Subcutaneous abdominal adipose tissue (tissue), 5 donors: ENCODE data around the gene VIPR2.

Experiments used
- H3K27ac ChIP-seq: one replicate; pipeline ENCODE4 v1.7.0; 2013; ENCODE audit warnings: low read depth, mild to moderate bottlenecking, inconsistent platforms, low read length, moderate library complexity
- H3K27me3 ChIP-seq, 5 donors: one replicate each; pipeline ENCODE4 v1.7.0; 2013; ENCODE audit warnings: low read length in 5 of 5, inconsistent platforms in 1 of 5; ENCODE audit not compliant: control insufficient read depth in 5 of 5, insufficient read depth in 4 of 5
- H3K36me3 ChIP-seq, 5 donors: one replicate each; pipeline ENCODE4 v1.7.0; 2013; ENCODE audit warnings: low read length in 5 of 5; ENCODE audit not compliant: control insufficient read depth in 5 of 5, insufficient read depth in 5 of 5
- H3K4me1 ChIP-seq, 5 donors: one replicate each; pipeline ENCODE4 v1.7.0; 2013; ENCODE audit warnings: low read length in 5 of 5, mild to moderate bottlenecking in 3 of 5, moderate library complexity in 1 of 5; ENCODE audit not compliant: control insufficient read depth in 5 of 5, insufficient read depth in 5 of 5
- H3K4me3 ChIP-seq, 5 donors: one replicate each; pipeline ENCODE4 v1.7.0; 2013; ENCODE audit warnings: low read length in 5 of 5, low read depth in 1 of 5
- H3K9ac ChIP-seq, 5 donors: one replicate each; pipeline ENCODE4 v1.7.0; 2013; ENCODE audit warnings: low read length in 5 of 5, mild to moderate bottlenecking in 4 of 5, moderate library complexity in 3 of 5
- H3K9me3 ChIP-seq, 5 donors: one replicate each; pipeline ENCODE4 v1.7.0; 2013; ENCODE audit warnings: low read length in 5 of 5; ENCODE audit not compliant: control insufficient read depth in 5 of 5
- donor health status: healthy.
- donor health status: healthy.
- donor health status: healthy.
- donor health status: healthy.
- donor health status: healthy.

Gene VIPR2

DNA sequence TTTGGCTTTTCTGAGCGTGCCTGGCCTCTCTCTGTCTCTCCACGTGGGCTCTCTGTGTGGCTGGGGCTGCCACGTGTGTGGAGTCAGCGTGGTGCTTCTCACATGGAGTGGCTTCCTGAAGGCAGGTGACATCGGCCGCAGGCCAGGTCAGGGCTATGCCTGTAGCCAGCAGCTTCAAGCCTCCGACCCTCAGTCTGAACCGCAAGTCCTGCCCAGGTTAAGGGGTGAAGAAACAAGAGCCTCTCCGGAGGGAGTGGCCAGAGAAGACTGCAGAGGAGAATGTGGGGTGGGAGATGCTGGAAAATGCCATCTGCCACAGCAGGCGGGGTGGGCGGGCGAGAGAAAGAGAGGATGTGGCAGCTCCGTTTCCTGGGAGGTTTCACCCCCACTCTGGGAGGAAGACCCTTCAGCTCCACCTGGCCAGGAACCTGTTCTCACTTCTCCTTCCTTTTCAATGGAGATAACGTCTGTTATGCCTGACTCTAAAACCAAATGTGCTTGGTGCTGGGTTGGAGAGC is 14.3 kb upstream of the VIPR2 start:
- Histone ChIP-seq H3K4me1 (no peaks in the 10 kb centered on the region), H3K36me3 (no peaks in the 10 kb centered on the region), H3K27me3 (peaks cover 0 to 5% (median 0%) of the 10 kb centered on the region in 5 donors), H3K9me3 (no peaks in the 10 kb centered on the region), H3K4me3 (no peak overlapping the region), H3K9ac (no peak overlapping the region), H3K27ac (no peak overlapping the region)

DNA sequence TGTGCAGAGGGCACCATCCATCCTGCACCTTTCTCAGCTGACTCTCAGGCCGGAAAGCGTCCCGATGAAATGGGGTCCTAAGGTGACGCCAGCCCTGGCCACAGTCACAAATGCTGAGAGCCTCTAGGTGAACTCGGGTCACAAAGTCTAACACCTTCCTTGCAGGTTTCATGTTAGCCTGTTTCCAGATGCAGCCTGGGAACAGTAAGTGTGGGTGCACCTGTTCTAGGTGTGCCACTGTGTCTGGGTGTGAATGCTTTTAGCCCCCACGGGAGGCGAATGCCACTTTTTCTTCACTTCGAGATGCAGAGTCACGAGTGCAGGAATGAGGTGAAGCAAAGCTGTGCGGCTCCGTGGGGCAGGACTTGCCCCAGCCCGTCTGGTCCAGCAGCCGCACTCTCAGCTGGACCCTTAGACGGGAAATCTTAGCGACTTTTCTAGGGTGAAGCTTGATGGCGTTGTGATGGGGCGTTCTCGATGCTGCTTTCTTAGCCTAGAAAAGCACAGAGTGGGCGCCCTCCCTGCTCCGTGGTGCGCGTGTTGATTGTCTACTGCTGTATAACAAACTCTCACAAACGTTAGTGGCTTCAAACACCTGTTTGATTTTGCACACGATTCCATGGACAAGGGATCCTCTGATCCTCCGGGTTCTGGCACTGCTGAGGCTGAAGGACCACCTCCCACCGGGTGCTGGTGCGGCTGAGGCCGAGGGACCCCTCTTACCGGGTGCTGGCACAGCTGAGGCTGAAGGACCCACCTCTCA is 13.6 kb upstream of the VIPR2 start:
- Histone ChIP-seq H3K4me3 (no peak overlapping the region), H3K27me3 (peaks cover 0 to 5% (median 0%) of the 10 kb centered on the region in 5 donors), H3K9ac (no peak overlapping the region), H3K36me3 (no peaks in the 10 kb centered on the region), H3K9me3 (no peaks in the 10 kb centered on the region), H3K27ac (no peak overlapping the region), H3K4me1 (no peaks in the 10 kb centered on the region)

DNA sequence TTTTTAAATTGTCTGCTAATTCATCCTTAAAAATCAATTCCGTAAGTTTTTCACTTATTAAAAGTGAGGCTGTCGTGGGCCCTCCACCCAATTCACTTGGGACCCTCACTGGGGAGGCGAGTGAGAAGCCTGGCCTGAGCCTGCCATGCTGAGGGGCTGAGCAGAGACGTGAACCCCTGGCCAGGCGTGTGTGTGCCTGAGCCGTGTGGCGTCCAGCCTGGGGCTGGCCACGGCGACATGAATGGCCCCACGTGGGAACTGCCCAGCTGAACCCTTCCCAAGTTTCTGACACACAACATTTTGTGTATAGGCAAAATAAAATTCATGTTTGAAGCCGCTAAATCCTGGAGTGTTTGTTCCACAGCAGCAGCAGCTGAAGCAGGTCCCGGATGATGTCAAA is 13.0 kb upstream of the VIPR2 start:
- Histone ChIP-seq H3K27ac (no peak overlapping the region), H3K9ac (no peak overlapping the region), H3K4me3 (no peak overlapping the region), H3K4me1 (no peaks in the 10 kb centered on the region), H3K9me3 (no peaks in the 10 kb centered on the region), H3K36me3 (no peaks in the 10 kb centered on the region), H3K27me3 (peaks cover 0 to 5% (median 0%) of the 10 kb centered on the region in 5 donors)

DNA sequence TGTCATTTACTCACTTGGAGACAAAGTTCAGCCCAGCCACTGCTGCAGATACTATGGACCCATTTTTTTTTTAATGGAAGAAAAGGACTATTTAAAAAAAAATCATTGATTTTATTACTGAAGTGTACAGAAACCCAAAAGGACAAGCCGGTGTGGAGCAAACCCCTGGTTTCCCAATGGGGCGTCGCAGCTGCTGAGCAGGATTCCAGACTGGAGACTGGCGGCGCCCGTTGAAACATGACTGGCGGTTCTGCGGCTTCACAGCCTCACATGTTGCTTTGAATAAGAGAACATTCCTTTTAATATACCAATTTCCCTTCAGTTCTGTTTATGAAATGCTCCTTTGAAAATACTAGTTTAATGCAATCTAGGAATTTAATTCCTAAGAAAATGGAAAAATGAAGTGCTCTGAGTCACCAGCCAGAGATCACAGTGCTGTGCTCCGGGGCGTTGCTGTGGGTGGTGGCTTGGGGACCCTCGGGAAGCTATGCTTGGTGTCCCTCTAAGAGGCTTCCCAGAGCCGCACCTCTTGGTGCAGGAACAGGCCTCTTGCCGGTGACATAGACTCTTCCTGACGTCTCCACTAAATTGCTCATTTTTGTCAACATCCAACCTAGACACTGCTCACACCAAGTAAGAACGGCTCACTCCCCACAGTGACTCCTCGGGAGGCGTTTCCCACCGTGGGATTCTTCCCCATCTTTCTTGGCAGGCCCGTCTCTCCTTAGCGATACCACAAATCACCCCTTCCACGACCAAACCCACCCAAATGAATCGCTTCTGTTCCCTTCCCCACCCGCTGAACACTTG is 12.0 kb upstream of the VIPR2 start:
- Histone ChIP-seq H3K27ac (no peak overlapping the region), H3K27me3 (peaks cover 0 to 5% (median 0%) of the 10 kb centered on the region in 5 donors), H3K4me3 (no peak overlapping the region), H3K9ac (no peak overlapping the region), H3K4me1 (no peaks in the 10 kb centered on the region), H3K9me3 (no peaks in the 10 kb centered on the region), H3K36me3 (no peaks in the 10 kb centered on the region)

DNA sequence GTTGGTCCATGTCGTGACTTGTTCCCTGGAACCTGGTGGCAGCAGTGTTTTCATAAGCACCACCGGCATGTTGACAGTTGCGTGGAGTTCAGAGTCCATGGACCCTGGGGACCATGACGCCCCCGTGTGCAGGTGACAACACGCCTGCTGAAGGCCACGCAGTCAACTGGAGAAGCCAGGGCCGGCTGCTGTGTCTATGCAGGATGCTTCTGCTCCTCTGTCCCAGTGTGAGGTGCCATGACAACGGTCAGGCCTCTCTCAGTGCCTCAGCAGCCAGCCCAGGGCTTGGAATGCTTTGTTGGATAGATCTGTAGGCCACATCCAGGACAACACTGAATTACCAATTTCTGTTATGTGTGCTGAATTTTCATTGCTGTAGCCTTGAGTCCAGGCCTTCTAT is 10.7 kb upstream of the VIPR2 start:
- Histone ChIP-seq H3K9ac (no peak overlapping the region), H3K4me1 (no peaks in the 10 kb centered on the region), H3K27ac (no peak overlapping the region), H3K4me3 (no peak overlapping the region), H3K36me3 (no peaks in the 10 kb centered on the region), H3K27me3 (peaks cover 0 to 5% (median 0%) of the 10 kb centered on the region in 5 donors), H3K9me3 (no peaks in the 10 kb centered on the region)

DNA sequence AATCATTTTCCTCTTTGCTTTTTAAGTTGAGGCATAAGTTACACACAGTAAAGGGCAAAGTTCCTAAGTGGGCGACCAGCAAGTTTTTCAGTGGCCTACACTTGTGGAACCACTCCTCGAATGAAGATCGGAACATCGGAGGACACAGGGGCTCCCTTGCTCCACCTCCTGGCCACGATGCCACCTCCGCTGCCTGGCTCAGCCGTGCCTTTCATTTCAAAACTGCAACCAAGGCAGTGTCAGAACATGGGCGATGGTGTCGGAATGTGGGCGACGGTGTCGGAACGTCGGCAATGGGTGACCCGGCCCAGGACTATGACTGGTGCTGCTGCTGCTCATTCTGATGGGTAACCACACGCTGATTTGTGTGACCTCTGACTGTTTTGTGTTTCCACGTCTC is 9.6 kb upstream of the VIPR2 start:
- no peaks in the 10 kb centered on the region for H3K4me1 ChIP-seq
- no peak overlapping the region for H3K9ac ChIP-seq
- peaks cover 0 to 5% (median 0%) of the 10 kb centered on the region in 5 donors for H3K27me3 ChIP-seq
- no peak overlapping the region for H3K27ac ChIP-seq
- H3K36me3 ChIP-seq: no peaks in the 10 kb centered on the region
- H3K4me3 ChIP-seq: no peak overlapping the region
- no peaks in the 10 kb centered on the region for H3K9me3 ChIP-seq

DNA sequence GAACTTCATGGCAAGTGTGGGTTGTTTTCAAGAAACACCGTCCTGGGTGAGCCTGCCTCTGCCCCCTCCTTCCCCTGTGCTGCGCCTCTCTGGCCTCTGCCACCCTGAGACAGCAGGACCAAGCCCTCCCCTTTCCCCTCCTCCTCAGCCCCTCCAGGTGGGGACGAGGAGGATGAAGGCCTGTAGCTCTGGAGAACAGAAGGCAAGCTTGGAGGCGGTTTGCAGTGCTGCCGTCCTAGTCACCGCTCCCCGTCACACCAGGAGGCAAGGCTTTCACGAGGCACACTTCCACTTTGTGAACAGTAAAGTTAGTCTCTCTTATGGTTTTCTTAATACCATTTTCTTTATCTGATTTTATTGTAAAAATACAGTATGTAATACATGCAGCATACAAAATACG is 8.8 kb upstream of the VIPR2 start:
- Histone ChIP-seq H3K27ac (no peak overlapping the region), H3K36me3 (no peaks in the 10 kb centered on the region), H3K27me3 (peaks cover 0 to 7% (median 4%) of the 10 kb centered on the region in 5 donors), H3K4me1 (no peaks in the 10 kb centered on the region), H3K4me3 (no peak overlapping the region), H3K9ac (no peak overlapping the region), H3K9me3 (no peaks in the 10 kb centered on the region)

DNA sequence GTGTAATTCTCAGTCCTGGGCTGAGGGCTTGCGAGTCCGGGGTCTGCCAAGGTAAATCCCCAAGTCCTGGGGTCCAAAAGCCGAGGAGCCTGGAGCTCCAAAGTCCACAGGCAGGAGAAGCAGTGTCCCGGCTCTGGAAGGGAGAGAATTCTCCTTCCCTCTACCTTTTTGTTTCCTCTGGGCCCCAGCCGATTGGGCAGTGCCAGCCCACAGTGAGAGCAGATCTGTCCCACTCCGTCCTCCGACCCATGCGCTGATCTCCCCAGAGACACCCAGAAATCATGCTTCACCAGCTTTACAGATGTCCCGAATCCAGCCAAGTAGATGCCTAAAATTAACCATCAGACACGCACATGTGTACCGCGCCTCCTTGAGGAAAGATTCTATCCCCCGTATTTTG is 8.1 kb upstream of the VIPR2 start:
- H3K9me3 ChIP-seq: no peaks in the 10 kb centered on the region
- no peak overlapping the region for H3K9ac ChIP-seq
- no peaks in the 10 kb centered on the region for H3K4me1 ChIP-seq
- no peaks in the 10 kb centered on the region for H3K36me3 ChIP-seq
- H3K27me3 ChIP-seq: peaks cover 0 to 8% (median 0%) of the 10 kb centered on the region in 5 donors
- H3K4me3 ChIP-seq: no peak overlapping the region
- no peak overlapping the region for H3K27ac ChIP-seq

DNA sequence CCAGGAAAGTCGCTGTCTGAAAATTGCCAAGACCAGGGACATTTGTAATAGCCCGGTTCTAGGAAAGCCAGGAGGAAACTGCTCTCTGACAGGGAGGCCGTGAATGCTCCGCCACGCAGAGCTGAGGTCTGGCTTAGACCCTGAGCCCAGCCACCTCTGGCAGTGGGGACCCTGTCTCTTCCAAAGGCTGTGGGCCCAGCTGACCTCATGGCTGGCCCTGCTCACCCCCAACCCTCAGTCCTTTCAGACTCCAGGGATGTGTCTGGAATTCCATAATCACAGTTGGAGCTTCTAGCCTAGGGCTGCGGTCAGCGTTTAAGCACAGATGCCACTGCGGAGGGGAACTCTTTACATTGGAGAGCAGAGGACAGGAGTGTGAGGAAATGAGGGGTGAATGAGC is 6.6 kb upstream of the VIPR2 start:
- Histone ChIP-seq H3K36me3 (no peaks in the 10 kb centered on the region), H3K4me3 (no peak overlapping the region), H3K9me3 (no peaks in the 10 kb centered on the region), H3K4me1 (no peaks in the 10 kb centered on the region), H3K9ac (no peak overlapping the region), H3K27ac (no peak overlapping the region), H3K27me3 (peaks cover 0 to 8% (median 4%) of the 10 kb centered on the region in 5 donors)

DNA sequence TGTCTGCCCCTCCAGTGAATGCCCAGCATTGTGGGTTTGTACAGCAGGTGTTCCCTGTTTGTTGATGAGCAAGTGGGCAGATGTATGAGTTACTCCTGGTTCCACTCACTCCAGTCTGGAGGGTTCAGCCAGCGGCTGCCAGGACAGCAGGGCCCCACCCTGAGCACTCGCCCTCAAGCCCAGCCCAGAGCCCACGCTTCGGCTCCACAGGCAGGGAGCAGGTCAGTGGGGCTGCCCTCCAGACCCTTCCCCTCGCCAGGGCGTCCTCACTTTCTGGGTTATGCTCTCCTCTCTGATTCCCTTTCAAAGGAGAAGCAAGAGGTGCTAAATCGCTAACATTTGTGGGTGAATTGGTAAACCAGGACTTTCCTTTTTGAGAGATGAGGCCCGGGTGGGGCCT is 4.8 kb upstream of the VIPR2 start:
- Histone ChIP-seq H3K4me3 (no peak overlapping the region), H3K9me3 (no peaks in the 10 kb centered on the region), H3K9ac (no peak overlapping the region), H3K27me3 (peaks cover 6 to 14% (median 12%) of the 10 kb centered on the region in 5 donors), H3K27ac (no peak overlapping the region), H3K36me3 (no peaks in the 10 kb centered on the region), H3K4me1 (peaks cover 0 to 9% (median 7%) of the 10 kb centered on the region in 5 donors)
